SH-SY5Y (cell line): ENCODE measurements around the gene OTUB1.

Source experiments
- GATA2 ChIP-seq: IDR thresholded peaks from 2 replicates; pipeline ENCODE4 v1.6.1; 2011; ENCODE audit warnings: mild to moderate bottlenecking, low read depth, low read length
- GATA3 ChIP-seq: IDR thresholded peaks from 2 replicates; pipeline ENCODE4 v1.6.1; 2011; ENCODE audit warnings: low read depth, mild to moderate bottlenecking, low read length, moderate library complexity

The OTUB1 gene

GRCh38 chr11:63986156-63986931 is at the start of gene OTUB1:
OTUB1 (plus strand) TSS chr11:63986438; CDS start chr11:63986457, 19 bp downstream.
- TF ChIP-seq GATA3: no peak
- TF ChIP-seq GATA2: no peak

- TF ChIP-seq GATA2: no peak
- no peak for TF ChIP-seq GATA3
These were observed 48.3 kb upstream of the OTUB1 start for GRCh38 chr11:63937713-63938478.

GRCh38 chr11:63938479-63939396 is 47.5 kb upstream of the OTUB1 start, which contains the start of gene NAA40:
NAA40 (plus strand) TSS chr11:63939002; CDS start chr11:63939097, 95 bp downstream.
- TF ChIP-seq GATA3 (no peak), GATA2 (no peak)

GRCh38 chr11:63939397-63939891 is 46.8 kb upstream of the OTUB1 start:
- TF ChIP-seq GATA2: no peak
- TF ChIP-seq GATA3: no peak

GRCh38 chr11:63940786-63941185 is 45.5 kb upstream of the OTUB1 start:
- no peak for TF ChIP-seq GATA2
- no peak for TF ChIP-seq GATA3

GRCh38 chr11:63941901-63942300 is 44.3 kb upstream of the OTUB1 start:
- TF ChIP-seq GATA2 (no peak), GATA3 (no peak)

- TF ChIP-seq GATA2 (no peak), GATA3 (no peak)
These were observed 43.4 kb upstream of the OTUB1 start for GRCh38 chr11:63942803-63943202.

- TF ChIP-seq GATA2 (no peak), GATA3 (no peak)
These were observed 41.3 kb upstream of the OTUB1 start for GRCh38 chr11:63944987-63945386.

GRCh38 chr11:63945477-63946163 is 40.6 kb upstream of the OTUB1 start:
- TF ChIP-seq GATA3: no peak
- no peak for TF ChIP-seq GATA2

- TF ChIP-seq GATA2 (no peak), GATA3 (no peak)
These were observed 34.3 kb upstream of the OTUB1 start for GRCh38 chr11:63951779-63952536.

GRCh38 chr11:63952570-63952969 is 33.7 kb upstream of the OTUB1 start:
- TF ChIP-seq GATA3 (no peak), GATA2 (no peak)

GRCh38 chr11:63958008-63958407 is 28.2 kb upstream of the OTUB1 start:
- TF ChIP-seq GATA2: no peak
- TF ChIP-seq GATA3: no peak
